ENCODE results near the gene IMPA2.

Gene IMPA2

DNA sequence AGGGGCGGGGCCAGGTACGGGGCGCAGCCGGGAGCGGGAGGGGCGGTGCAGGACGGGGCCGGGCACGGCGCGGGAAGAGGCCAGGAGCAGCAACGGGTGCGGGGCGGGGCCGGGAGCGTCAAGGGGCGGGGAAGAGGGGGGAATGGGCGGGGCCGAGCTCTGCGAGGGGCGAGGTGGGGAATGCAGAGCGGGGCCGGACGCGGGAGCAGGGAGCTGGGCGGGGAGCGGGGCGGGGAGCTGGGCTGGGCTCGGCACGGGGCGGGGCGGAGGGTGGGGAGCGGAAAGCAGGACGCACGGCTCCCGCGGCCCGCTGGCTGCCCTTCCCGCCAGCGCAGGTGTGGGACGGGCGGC is at the start of gene IMPA2:
IMPA2 (plus strand) TSS at position 316 of the 351 bp plus-strand sequence. CDS start 163 bp downstream, outside the sequence.
- no peak for DNase-seq (ENCODE audit: low read depth)
- in situ Hi-C loops (cut with HindIII; ENCODE audit: low sequenced_read_pairs): no loop called here
- peak within 1 kb of the TSS; percentile 57 for H3K4me3 ChIP-seq (ENCODE audit: low read depth, low read length)
- TF ChIP-seq, protein P1, sequence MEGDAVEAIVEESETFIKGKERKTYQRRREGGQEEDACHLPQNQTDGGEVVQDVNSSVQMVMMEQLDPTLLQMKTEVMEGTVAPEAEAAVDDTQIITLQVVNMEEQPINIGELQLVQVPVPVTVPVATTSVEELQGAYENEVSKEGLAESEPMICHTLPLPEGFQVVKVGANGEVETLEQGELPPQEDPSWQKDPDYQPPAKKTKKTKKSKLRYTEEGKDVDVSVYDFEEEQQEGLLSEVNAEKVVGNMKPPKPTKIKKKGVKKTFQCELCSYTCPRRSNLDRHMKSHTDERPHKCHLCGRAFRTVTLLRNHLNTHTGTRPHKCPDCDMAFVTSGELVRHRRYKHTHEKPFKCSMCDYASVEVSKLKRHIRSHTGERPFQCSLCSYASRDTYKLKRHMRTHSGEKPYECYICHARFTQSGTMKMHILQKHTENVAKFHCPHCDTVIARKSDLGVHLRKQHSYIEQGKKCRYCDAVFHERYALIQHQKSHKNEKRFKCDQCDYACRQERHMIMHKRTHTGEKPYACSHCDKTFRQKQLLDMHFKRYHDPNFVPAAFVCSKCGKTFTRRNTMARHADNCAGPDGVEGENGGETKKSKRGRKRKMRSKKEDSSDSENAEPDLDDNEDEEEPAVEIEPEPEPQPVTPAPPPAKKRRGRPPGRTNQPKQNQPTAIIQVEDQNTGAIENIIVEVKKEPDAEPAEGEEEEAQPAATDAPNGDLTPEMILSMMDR (IDR thresholded peaks at IDR 0.05; ENCODE audit: low read depth, low read length, missing control alignments): no peak

- in situ Hi-C loops (cut with HindIII; ENCODE audit: low sequenced_read_pairs): loop anchor here (5.0 kb wide), 1 partner anchor 100 kb away; no protein-coding TSS in a partner anchor
- H3K4me3 ChIP-seq (ENCODE audit: low read depth, low read length): no peak overlapping the region
- no peak for DNase-seq (ENCODE audit: low read depth)
- TF ChIP-seq, protein P1 (IDR thresholded peaks at IDR 0.05; ENCODE audit: low read depth, low read length, missing control alignments): no peak
Measured at GRCh38 chr18:11932393-11932792, 48.9 kb upstream of the IMPA2 start.

GRCh38 chr18:11937874-11938478 is 43.3 kb upstream of the IMPA2 start:
- TF ChIP-seq, protein P1 (IDR thresholded peaks at IDR 0.05; ENCODE audit: low read depth, low read length, missing control alignments): peak; percentile 78
- in situ Hi-C loops (cut with HindIII; ENCODE audit: low sequenced_read_pairs): no loop called here
- H3K4me3 ChIP-seq (ENCODE audit: low read depth, low read length): no peak overlapping the region
- DNase-seq (ENCODE audit: low read depth): peak; percentile 49

- in situ Hi-C loops (cut with HindIII; ENCODE audit: low sequenced_read_pairs): no loop called here
Measured at GRCh38 chr18:11940956-11941355, 40.4 kb upstream of the IMPA2 start.

DNA sequence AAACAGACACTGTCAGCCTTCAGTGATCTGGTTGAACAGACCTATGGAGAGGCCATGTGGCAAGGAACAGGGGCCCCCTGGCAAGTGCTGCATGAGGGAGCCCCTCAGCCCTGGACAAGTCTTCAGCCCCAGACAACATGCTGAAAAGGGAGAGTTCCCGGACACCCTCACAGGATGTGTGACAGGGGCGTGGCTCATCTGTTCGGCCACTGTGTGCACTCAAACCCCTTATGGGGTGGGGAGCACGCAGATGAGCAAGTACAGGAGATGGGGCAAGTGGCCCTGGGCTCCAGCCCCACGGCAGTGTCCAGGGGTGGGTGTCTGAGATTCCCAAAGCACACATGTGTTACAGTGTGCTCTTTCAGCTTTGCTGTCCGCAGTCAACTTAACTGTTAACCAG is 37.8 kb upstream of the IMPA2 start:
- H3K4me3 ChIP-seq (ENCODE audit: low read depth, low read length): no peak overlapping the region
- in situ Hi-C loops (cut with HindIII; ENCODE audit: low sequenced_read_pairs): no loop called here

More at GRCh38 chr18:11940956-11941355, 40.4 kb upstream of the IMPA2 start:
- DNase-seq (ENCODE audit: low read depth): no peak
- TF ChIP-seq, protein P1 (IDR thresholded peaks at IDR 0.05; ENCODE audit: low read depth, low read length, missing control alignments): no peak
- no peak overlapping the region for H3K4me3 ChIP-seq (ENCODE audit: low read depth, low read length)

DNA sequence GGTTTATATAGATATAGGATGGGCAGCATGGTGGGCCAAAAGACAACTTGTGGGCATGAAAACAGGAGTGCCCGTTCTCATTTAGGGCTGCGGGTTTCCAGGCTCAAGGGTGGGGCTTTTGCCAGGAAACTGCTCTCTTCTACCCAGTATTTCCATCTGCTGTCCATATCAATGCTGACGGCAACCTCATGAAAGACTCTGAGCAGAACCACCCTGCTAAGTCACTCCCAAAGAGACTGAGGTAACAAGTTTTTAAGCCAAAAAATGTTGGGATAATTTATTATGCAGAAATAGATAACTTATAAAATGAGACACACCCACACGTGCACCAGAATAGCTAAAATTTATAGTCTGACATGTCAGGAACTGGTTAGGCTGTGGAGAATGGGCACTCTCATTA is 37.1 kb upstream of the IMPA2 start:
- DNase-seq (ENCODE audit: low read depth): no peak
- no peak overlapping the region for H3K4me3 ChIP-seq (ENCODE audit: low read depth, low read length)
- TF ChIP-seq, protein P1 (IDR thresholded peaks at IDR 0.05; ENCODE audit: low read depth, low read length, missing control alignments): no peak
- in situ Hi-C loops (cut with HindIII; ENCODE audit: low sequenced_read_pairs): no loop called here

More for the DNA sequence above, 37.8 kb upstream of the IMPA2 start:
- TF ChIP-seq, protein P1 (IDR thresholded peaks at IDR 0.05; ENCODE audit: low read depth, low read length, missing control alignments): no peak
- no peak for DNase-seq (ENCODE audit: low read depth)

Data from astrocyte of the cerebellum (primary cell).